Psoas muscle (tissue), 8 donors: ENCODE data around the gene HOPX. TPM values are rescaled to one million over a fixed set of nuclear protein-coding genes. Genes with fewer than 3 reads are reported as not detected.

Source experiments
- ATAC-seq, 4 donors: fragments of 200-7000 bp; cut with Tn5 transposase; one replicate each; pipeline ENCODE4 v1.9.1; 2020; ENCODE audit warnings: moderate library complexity in 3 of 4, mild to moderate bottlenecking in 2 of 4
- DNase-seq, 2 donors: peaks; one replicate each; pipeline ENCODE4 v3.0.0-alpha.2; 2020
- H3K27ac ChIP-seq: fragments of 200-600 bp; one replicate; pipeline ENCODE4 v1.8.0; 2022
- H3K27me3 ChIP-seq, 3 donors: fragments of 200-600 bp in 1 of 3; one replicate each; pipeline versions ENCODE4 v1.6.1 to v1.8.0; 2013 to 2022; ENCODE audit warnings: low read length in 2 of 3, mild to moderate bottlenecking in 2 of 3, moderate library complexity in 1 of 3; ENCODE audit not compliant: insufficient read depth in 3 of 3
- H3K36me3 ChIP-seq, 2 donors: fragments of 200-600 bp in 1 of 2; one replicate each; pipeline versions ENCODE4 v1.6.1 to v1.8.0; 2013 to 2022; ENCODE audit warnings: low read depth in 1 of 2, mild to moderate bottlenecking in 1 of 2, moderate library complexity in 1 of 2; ENCODE audit not compliant: insufficient read depth in 1 of 2
- H3K4me1 ChIP-seq: fragments of 200-600 bp; one replicate; pipeline ENCODE4 v1.8.0; 2022
- H3K4me3 ChIP-seq: fragments of 200-600 bp; one replicate; pipeline ENCODE4 v1.8.0; 2022; ENCODE audit warnings: mild to moderate bottlenecking
- H3K9me3 ChIP-seq: fragments of 200-600 bp; one replicate; pipeline ENCODE4 v1.8.0; 2022
- CTCF ChIP-seq: fragments of 200-600 bp; IDR thresholded peaks from one replicate; pipeline ENCODE4 v1.8.0; 2022; ENCODE audit warnings: antibody characterized with exemption
- WGBS, 3 donors: extraction: QIAGEN DNeasy Blood & Tissue Kit; methylation state at CpG; one replicate each; pipeline versions ENCODE4 v1.1.6 to v1.1.7; 2013; 5-methylcytosine and 5-hydroxymethylcytosine counted together
- intact Hi-C, 2 donors: fragments of 100-400 bp; cut with DNase I; formaldehyde crosslinking; loops; one replicate each; pipeline versions ENCODE4 v1.11.0 to v1.14.2; 2022
- polyA plus RNA-seq, 3 donors: library from polyadenylated mRNA; stranded (reverse); fragments of 200-250 nt; gene quantifications; one replicate each; pipeline ENCODE4 v1.2.3, GENCODE V29; 2013
- total RNA-seq, 4 donors: library from RNA; stranded (reverse); fragmentation: NEBNext Ultra II Directional in 2 of 4; extraction: Animal tissue kit (Norgen Biotek cat#: 25700) in 2 of 4; gene quantifications; one replicate each; pipeline versions ENCODE4 v1.2.1 to v1.2.4, GENCODE V29; 2021 to 2023
- donor health status: healthy with polysubstance abuse.
- donor health status: DM: no; HTN: no; CAD: no; lungs with moderate emphysema.
- donor health status: Bipolar disorder and iron deficiency.
- donor health status: healthy.
- donor health status: DM: yes; HTN: yes; CAD: no.
- donor health status: DM: no; HTN: no; CAD: no.
- donor health status: DM: no; HTN: no; CAD: no.
- donor health status: DM: yes; HTN: yes; CAD: no.

Gene HOPX
- total and polyA plus RNA-seq, 7 donors, result 4.0 to 9.8 (median 5.9) TPM

GRCh38 chr4:56657818-56658217, 23.3 kb downstream of the HOPX start:
- no peak for ATAC-seq
- Histone ChIP-seq H3K9me3 (no peaks in the 10 kb centered on the region), H3K27ac (no peak overlapping the region), H3K27me3 (no peaks in the 10 kb centered on the region), H3K4me1 (peaks cover 31% of the 10 kb centered on the region), H3K36me3 (peaks cover 0 to 12% of the 10 kb centered on the region in 2 donors), H3K4me3 (no peak overlapping the region)
- no peak for TF ChIP-seq CTCF
- WGBS, 3 donors, result 67 to 87% (median 69%) methylated on average over 4 of the region's 4 CpGs
- intact Hi-C loops, result loop anchor here (10.0 kb wide), 1 partner anchor 83 kb away; no protein-coding TSS in a partner anchor
- DNase-seq, result no peak

- WGBS, 3 donors, result 55 to 73% (median 62%) methylated on average over 3 of the region's 3 CpGs
These were observed 24.0 kb downstream of the HOPX start for GRCh38 chr4:56657128-56657527.

GRCh38 chr4:56656346-56656643, 24.8 kb downstream of the HOPX start:
- H3K36me3 ChIP-seq, result peaks cover 0 to 5% of the 10 kb centered on the region in 2 donors
- peak overlapping the region; percentile 77 for H3K27ac ChIP-seq
- DNase-seq (peak; percentile 25 to 64), ATAC-seq (peak; percentile 56 to 67 (median 60))
- no peaks in the 10 kb centered on the region for H3K27me3 ChIP-seq
- H3K4me3 ChIP-seq, result peak overlapping the region; percentile 79
- peaks cover 31% of the 10 kb centered on the region for H3K4me1 ChIP-seq
- intact Hi-C loops, result loop anchor here (10.0 kb wide), 1 partner anchor 81 kb away; no protein-coding TSS in a partner anchor
- 4 to 9% (median 4%) methylated on average over 19 of the region's 19 CpGs for WGBS, 3 donors
- peak; percentile 31 for TF ChIP-seq CTCF
- H3K9me3 ChIP-seq, result no peaks in the 10 kb centered on the region

More at GRCh38 chr4:56657128-56657527, 24.0 kb downstream of the HOPX start:
- no peak for ATAC-seq
- H3K27ac ChIP-seq, result no peak overlapping the region
- peaks cover 0 to 8% of the 10 kb centered on the region in 2 donors for H3K36me3 ChIP-seq
- H3K27me3 ChIP-seq, result no peaks in the 10 kb centered on the region
- DNase-seq, result no peak
- H3K9me3 ChIP-seq, result no peaks in the 10 kb centered on the region
- peaks cover 31% of the 10 kb centered on the region for H3K4me1 ChIP-seq
- intact Hi-C loops, result loop anchor here (10.0 kb wide), 1 partner anchor 82 kb away; no protein-coding TSS in a partner anchor
- no peak overlapping the region for H3K4me3 ChIP-seq
- no peak for TF ChIP-seq CTCF

- Histone ChIP-seq H3K27me3 (no peaks in the 10 kb centered on the region), H3K4me3 (peak overlapping the region; percentile 79), H3K4me1 (peaks cover 31% of the 10 kb centered on the region), H3K36me3 (peaks cover 0 to 3% of the 10 kb centered on the region in 2 donors), H3K9me3 (no peaks in the 10 kb centered on the region), H3K27ac (peak overlapping the region; percentile 77)
- TF ChIP-seq CTCF, result no peak
- intact Hi-C loops, result loop anchor here (10.0 kb wide), 1 partner anchor 81 kb away; no protein-coding TSS in a partner anchor
- ATAC-seq (peak; percentile 39 to 65 (median 52)), DNase-seq (peak; percentile 26 to 56)
- WGBS, 3 donors, result 1% methylated on average over 45 to 79 of the region's 79 CpGs
These were observed 25.3 kb downstream of the HOPX start for GRCh38 chr4:56655627-56656345.
